ENCODE data around the gene SOX10. TPM values are rescaled to one million over a fixed set of nuclear protein-coding genes. Genes with fewer than 3 reads are reported as not detected.

The SOX10 gene
- total and polyA plus RNA-seq, 2 of the 4 experiments (the other 2 are of a cell fraction), result not detected

- H2BK20ac ChIP-seq (ENCODE audit: low read depth, low read length), result no peak overlapping the region
- no peak overlapping the region for H3K14ac ChIP-seq (replicated peaks; ENCODE audit: low read depth, low read length)
- H3K18ac ChIP-seq (ENCODE audit: low read depth, low read length), result no peak overlapping the region
- 100% methylated on average over 1 of the region's 7 CpGs; no CpG with 5 or more reads in 1 of the 2 experiments for WGBS, 2 experiments (ENCODE audit: extremely low coverage in 2 of 2, insufficient read length in 1 of 2)
- intact Hi-C loops (cut with micrococcal nuclease), result no loop called here
- no peak overlapping the region for H3K4me2 ChIP-seq (ENCODE audit: low read depth, low read length)
- H2BK5ac ChIP-seq (ENCODE audit: low read depth, low read length, poor library complexity, severe bottlenecking), result no peak overlapping the region
- H3K79me1 ChIP-seq (ENCODE audit: low read depth in 1 of 2, low read length in 2 of 2), result no peaks in the 10 kb centered on the region
- H3K56ac ChIP-seq (ENCODE audit: extremely low read depth, insufficient read depth, low read length), result no peak overlapping the region
- ATAC-seq (ENCODE audit: low read depth) (peak; percentile 33; the same call in 1 of the 2 replicates), DNase-seq (peak; percentile 85)
- H2BK15ac ChIP-seq (ENCODE audit: low read depth, low read length), result no peak overlapping the region
- H2AK9ac ChIP-seq (replicated peaks; ENCODE audit: low read depth, low read length, poor library complexity), result peak overlapping the region; percentile 61
- in situ Hi-C loops (cut with MboI; ENCODE audit: low sequenced_read_pairs), result no loop called here
- peaks cover 2% of the 10 kb centered on the region for H3K27me3 ChIP-seq (ENCODE audit: control insufficient read depth, insufficient read depth, low read length)
- no peak overlapping the region for H2BK120ac ChIP-seq (ENCODE audit: low read depth, low read length)
- H4K91ac ChIP-seq (ENCODE audit: insufficient read depth, low read depth, low read length), result no peak overlapping the region
- ChIA-PET CTCF (no interaction called here), POLR2A (ENCODE audit: unreplicated experiment) (no interaction called here)
- H3K9me3 ChIP-seq (ENCODE audit: control insufficient read depth, insufficient read depth, low read length), result no peaks in the 10 kb centered on the region
- no peaks in the 10 kb centered on the region for H4K20me1 ChIP-seq (ENCODE audit: insufficient read depth, low read length)
- H3K9me1 ChIP-seq (ENCODE audit: insufficient read depth, low read length), result 0 out of 2 replicates have a peak, but pooled peaks cover 5% of the 10 kb centered on the region
- H3K4me1 ChIP-seq (ENCODE audit: control insufficient read depth, insufficient read depth, low read length), result peaks cover 9% of the 10 kb centered on the region
- dilution Hi-C loops (cut with HindIII; ENCODE audit: low sequenced_read_pairs, unreplicated experiment), result no loop called here
- no peak overlapping the region for H2AK5ac ChIP-seq (ENCODE audit: low read depth, low read length)
- H3K36me3 ChIP-seq (ENCODE audit: control insufficient read depth, insufficient read depth, low read length), result no peaks in the 10 kb centered on the region
- no peak overlapping the region for H4K5ac ChIP-seq (ENCODE audit: low read depth, low read length)
- no peak overlapping the region for H3K27ac ChIP-seq (ENCODE audit: insufficient read depth, low read length)
- H3K9ac ChIP-seq (ENCODE audit: low read depth, low read length), result no peak overlapping the region
- no peak overlapping the region for H3K4me3 ChIP-seq (ENCODE audit: insufficient read depth, low read depth, low read length)
- no peak overlapping the region for H3K4ac ChIP-seq (ENCODE audit: low read depth, low read length)
- no peak overlapping the region for H3K23ac ChIP-seq (ENCODE audit: low read depth, low read length)
- BruUV-seq (replicated peaks), result no TSS peak
- peak overlapping the region; percentile 34 for H2AFZ ChIP-seq (replicated peaks; ENCODE audit: low read length, poor library complexity)
- TF ChIP-seq MAZ (IDR thresholded peaks at IDR 0.05; ENCODE audit: borderline replicate concordance, low read depth, low read length), result no peak
- TF ChIP-seq CTCF (conservative IDR thresholded peaks at IDR 0.05; ENCODE audit: low read depth, low read length), result no peak
- no peak for TF ChIP-seq MXI1 (IDR thresholded peaks at IDR 0.05; ENCODE audit: borderline replicate concordance, low read depth, low read length)
- H4K8ac ChIP-seq (ENCODE audit: low read depth in 2 of 2, low read length in 2 of 2), result peak overlapping the region in 1 of 2 experiments; percentile 3; a peak in 1 of 4 replicates
Observed at GRCh38 chr22:38012604-38013072, 28.3 kb upstream of the SOX10 start.
